HepG2 (cell line): ENCODE results near the gene ALDH16A1. TPM values are rescaled to one million over a fixed set of nuclear protein-coding genes. Genes with fewer than 3 reads are reported as not detected.

Source experiments
- ZBTB37 ChIP-seq: sonication (generic); formaldehyde crosslinking; IDR thresholded peaks from 2 replicates; pipeline ENCODE4 v1.4.0; 2020; ENCODE audit warnings: mild to moderate bottlenecking, missing genetic modification reagents
- ZFP36L1 ChIP-seq: sonication (generic); formaldehyde crosslinking; IDR thresholded peaks from 2 replicates; pipeline ENCODE4 v1.8.0; 2022; ENCODE audit warnings: mild to moderate bottlenecking, missing genetic modification reagents, moderate library complexity
- ZNF263 ChIP-seq: sonication (generic); formaldehyde crosslinking; IDR thresholded peaks from 2 replicates; pipeline ENCODE4 v1.4.0; 2020; ENCODE audit warnings: missing genetic modification reagents
- ZNF543 ChIP-seq: sonication (generic); formaldehyde crosslinking; IDR thresholded peaks from 2 replicates; pipeline ENCODE4 v1.4.0; 2020; ENCODE audit warnings: mild to moderate bottlenecking, missing genetic modification reagents
- ZNF605 ChIP-seq: sonication (generic); formaldehyde crosslinking; IDR thresholded peaks from 2 replicates; pipeline ENCODE4 v1.8.0; 2022; ENCODE audit warnings: mild to moderate bottlenecking, missing genetic modification reagents
- ZNF781 ChIP-seq: sonication (generic); formaldehyde crosslinking; IDR thresholded peaks from 2 replicates; pipeline ENCODE4 v1.5.1; 2020; ENCODE audit warnings: borderline replicate concordance, mild to moderate bottlenecking, missing genetic modification reagents; ENCODE audit errors: not compliant biosample characterization
- ZNF891 ChIP-seq: sonication (generic); formaldehyde crosslinking; IDR thresholded peaks from 2 replicates; pipeline ENCODE4 v1.5.0; 2020; ENCODE audit warnings: mild to moderate bottlenecking, missing genetic modification reagents
- polyA plus RNA-seq, 8 experiments: library from polyadenylated mRNA; depleted of rRNA in 3 of 8; stranded (reverse) in 7 of 8; unstranded in 1 of 8; fragments of >200 nt; fragmentation: Illumina TruSeq in 4 of 8; extraction: Trizol in 4 of 8; gene quantifications; 2 replicates each; pipeline versions ENCODE4 v1.2.1 to v1.2.3, GENCODE V29; 2011 to 2016; ENCODE audit warnings: low read depth in 4 of 8, missing spikeins in 1 of 8, mixed read lengths in 1 of 8; ENCODE audit not compliant: insufficient read depth in 1 of 8
- total RNA-seq, 5 experiments: library from RNA; depleted of rRNA; stranded (reverse); fragments of >200 nt; fragmentation: Illumina TruSeq; extraction: Trizol; gene quantifications; 2 replicates each; pipeline ENCODE4 v1.2.3, GENCODE V29; 2016; ENCODE audit warnings: low read depth in 1 of 5
- TF ChIP-seq, protein P1 (sequence below): sonication (generic); formaldehyde crosslinking; IDR thresholded peaks from 2 replicates; pipeline ENCODE4 v1.8.0; 2022; ENCODE audit warnings: mild to moderate bottlenecking, missing genetic modification reagents, moderate library complexity
- TF ChIP-seq, protein P2 (sequence below): sonication (generic); formaldehyde crosslinking; IDR thresholded peaks from 2 replicates; pipeline ENCODE4 v1.5.1; 2020; ENCODE audit warnings: mild to moderate bottlenecking, missing genetic modification reagents, moderate library complexity
- TF ChIP-seq, protein P3 (sequence below): sonication (generic); formaldehyde crosslinking; IDR thresholded peaks from 2 replicates; pipeline ENCODE4 v1.5.0; 2020; ENCODE audit warnings: mild to moderate bottlenecking, missing genetic modification reagents

ALDH16A1 gene
- total and polyA plus RNA-seq, 2 of the 13 experiments (the other 11 are each of a cell fraction or from before 2014, with no cell fraction given): 8.4 to 34.9 TPM

- TF ChIP-seq, protein P1, sequence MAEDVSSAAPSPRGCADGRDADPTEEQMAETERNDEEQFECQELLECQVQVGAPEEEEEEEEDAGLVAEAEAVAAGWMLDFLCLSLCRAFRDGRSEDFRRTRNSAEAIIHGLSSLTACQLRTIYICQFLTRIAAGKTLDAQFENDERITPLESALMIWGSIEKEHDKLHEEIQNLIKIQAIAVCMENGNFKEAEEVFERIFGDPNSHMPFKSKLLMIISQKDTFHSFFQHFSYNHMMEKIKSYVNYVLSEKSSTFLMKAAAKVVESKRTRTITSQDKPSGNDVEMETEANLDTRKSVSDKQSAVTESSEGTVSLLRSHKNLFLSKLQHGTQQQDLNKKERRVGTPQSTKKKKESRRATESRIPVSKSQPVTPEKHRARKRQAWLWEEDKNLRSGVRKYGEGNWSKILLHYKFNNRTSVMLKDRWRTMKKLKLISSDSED (CRISPR knock-in tag): no peak
- TF ChIP-seq ZNF891 (CRISPR knock-in tag): 0 out of 2 replicates have a peak, but pooled peaks have one; percentile 6
- TF ChIP-seq ZNF263 (CRISPR knock-in tag): 0 out of 2 replicates have a peak, but pooled peaks have one; percentile 14
- 0 out of 2 replicates have a peak, but pooled peaks have one; percentile 6 for TF ChIP-seq ZNF543 (CRISPR knock-in tag)
- 0 out of 2 replicates have a peak, but pooled peaks have one; percentile 64 for TF ChIP-seq ZNF605
- TF ChIP-seq ZNF781 (CRISPR knock-in tag): peak; percentile 46
- no peak for TF ChIP-seq ZBTB37
- TF ChIP-seq, protein P2, sequence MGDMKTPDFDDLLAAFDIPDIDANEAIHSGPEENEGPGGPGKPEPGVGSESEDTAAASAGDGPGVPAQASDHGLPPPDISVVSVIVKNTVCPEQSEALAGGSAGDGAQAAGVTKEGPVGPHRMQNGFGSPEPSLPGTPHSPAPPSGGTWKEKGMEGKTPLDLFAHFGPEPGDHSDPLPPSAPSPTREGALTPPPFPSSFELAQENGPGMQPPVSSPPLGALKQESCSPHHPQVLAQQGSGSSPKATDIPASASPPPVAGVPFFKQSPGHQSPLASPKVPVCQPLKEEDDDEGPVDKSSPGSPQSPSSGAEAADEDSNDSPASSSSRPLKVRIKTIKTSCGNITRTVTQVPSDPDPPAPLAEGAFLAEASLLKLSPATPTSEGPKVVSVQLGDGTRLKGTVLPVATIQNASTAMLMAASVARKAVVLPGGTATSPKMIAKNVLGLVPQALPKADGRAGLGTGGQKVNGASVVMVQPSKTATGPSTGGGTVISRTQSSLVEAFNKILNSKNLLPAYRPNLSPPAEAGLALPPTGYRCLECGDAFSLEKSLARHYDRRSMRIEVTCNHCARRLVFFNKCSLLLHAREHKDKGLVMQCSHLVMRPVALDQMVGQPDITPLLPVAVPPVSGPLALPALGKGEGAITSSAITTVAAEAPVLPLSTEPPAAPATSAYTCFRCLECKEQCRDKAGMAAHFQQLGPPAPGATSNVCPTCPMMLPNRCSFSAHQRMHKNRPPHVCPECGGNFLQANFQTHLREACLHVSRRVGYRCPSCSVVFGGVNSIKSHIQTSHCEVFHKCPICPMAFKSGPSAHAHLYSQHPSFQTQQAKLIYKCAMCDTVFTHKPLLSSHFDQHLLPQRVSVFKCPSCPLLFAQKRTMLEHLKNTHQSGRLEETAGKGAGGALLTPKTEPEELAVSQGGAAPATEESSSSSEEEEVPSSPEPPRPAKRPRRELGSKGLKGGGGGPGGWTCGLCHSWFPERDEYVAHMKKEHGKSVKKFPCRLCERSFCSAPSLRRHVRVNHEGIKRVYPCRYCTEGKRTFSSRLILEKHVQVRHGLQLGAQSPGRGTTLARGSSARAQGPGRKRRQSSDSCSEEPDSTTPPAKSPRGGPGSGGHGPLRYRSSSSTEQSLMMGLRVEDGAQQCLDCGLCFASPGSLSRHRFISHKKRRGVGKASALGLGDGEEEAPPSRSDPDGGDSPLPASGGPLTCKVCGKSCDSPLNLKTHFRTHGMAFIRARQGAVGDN (CRISPR knock-in tag): peak; percentile 60
- no peak for TF ChIP-seq ZFP36L1 (CRISPR knock-in tag)
- TF ChIP-seq, protein P3, sequence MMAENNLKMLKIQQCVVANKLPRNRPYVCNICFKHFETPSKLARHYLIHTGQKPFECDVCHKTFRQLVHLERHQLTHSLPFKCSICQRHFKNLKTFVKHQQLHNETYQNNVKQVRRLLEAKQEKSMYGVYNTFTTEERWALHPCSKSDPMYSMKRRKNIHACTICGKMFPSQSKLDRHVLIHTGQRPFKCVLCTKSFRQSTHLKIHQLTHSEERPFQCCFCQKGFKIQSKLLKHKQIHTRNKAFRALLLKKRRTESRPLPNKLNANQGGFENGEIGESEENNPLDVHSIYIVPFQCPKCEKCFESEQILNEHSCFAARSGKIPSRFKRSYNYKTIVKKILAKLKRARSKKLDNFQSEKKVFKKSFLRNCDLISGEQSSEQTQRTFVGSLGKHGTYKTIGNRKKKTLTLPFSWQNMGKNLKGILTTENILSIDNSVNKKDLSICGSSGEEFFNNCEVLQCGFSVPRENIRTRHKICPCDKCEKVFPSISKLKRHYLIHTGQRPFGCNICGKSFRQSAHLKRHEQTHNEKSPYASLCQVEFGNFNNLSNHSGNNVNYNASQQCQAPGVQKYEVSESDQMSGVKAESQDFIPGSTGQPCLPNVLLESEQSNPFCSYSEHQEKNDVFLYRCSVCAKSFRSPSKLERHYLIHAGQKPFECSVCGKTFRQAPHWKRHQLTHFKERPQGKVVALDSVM (CRISPR knock-in tag): 0 out of 2 replicates have a peak, but pooled peaks have one; percentile 5
- TF ChIP-seq, all 625 proteins: peak for 16
Measured at GRCh38 chr19:49514151-49514550, 61.1 kb downstream of the ALDH16A1 start (continued).
